Measurements from ENCODE around the gene PLVAP.

DNA sequence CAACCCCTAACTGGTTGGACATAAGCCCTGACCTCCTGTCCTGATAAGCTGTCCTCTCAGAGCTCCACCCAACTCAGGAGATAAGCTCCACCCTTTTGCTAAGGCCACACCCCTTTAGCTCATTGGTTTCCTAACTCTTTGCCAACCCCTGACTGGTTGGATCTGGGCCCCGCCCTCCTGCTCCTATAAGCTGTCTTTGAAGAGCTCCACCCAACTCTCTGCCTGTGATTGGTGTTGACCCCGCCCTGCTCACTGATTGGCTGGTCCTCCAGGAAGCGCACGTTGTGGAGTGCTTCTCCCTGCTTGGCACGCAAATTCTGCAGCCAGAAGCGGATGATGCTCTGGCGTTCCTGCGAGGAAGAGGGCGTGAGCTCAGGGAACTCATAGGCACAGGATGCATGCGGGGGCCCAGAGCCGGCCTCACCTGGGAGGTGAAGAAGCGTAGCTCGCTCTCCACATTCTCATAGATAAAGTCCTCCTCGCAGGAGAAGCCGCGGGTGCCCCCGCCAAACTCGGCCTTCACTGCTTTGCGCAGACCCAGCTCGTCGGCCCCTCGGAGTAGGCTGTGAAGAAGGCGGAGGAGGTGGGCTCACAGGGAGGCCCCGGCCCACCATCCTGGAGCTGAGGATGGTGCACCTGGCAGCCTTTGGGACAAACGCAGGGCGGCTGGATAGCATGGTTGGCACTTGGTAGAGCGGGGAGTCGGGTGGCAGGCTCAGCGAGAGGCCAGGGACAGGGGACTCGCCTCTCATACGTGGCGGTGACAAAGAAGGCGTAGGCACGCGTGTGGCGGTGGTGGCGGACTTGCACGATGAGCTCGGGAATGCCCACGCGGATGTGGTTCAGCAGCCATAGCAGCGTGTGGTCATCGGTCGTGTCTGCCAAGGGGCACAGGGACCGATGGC is 44.2 kb downstream of the PLVAP start:
- TF ChIP-seq, protein P1, sequence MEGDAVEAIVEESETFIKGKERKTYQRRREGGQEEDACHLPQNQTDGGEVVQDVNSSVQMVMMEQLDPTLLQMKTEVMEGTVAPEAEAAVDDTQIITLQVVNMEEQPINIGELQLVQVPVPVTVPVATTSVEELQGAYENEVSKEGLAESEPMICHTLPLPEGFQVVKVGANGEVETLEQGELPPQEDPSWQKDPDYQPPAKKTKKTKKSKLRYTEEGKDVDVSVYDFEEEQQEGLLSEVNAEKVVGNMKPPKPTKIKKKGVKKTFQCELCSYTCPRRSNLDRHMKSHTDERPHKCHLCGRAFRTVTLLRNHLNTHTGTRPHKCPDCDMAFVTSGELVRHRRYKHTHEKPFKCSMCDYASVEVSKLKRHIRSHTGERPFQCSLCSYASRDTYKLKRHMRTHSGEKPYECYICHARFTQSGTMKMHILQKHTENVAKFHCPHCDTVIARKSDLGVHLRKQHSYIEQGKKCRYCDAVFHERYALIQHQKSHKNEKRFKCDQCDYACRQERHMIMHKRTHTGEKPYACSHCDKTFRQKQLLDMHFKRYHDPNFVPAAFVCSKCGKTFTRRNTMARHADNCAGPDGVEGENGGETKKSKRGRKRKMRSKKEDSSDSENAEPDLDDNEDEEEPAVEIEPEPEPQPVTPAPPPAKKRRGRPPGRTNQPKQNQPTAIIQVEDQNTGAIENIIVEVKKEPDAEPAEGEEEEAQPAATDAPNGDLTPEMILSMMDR (IDR thresholded peaks at IDR 0.05), result no peak
- TF ChIP-seq OVOL2 (CRISPR knock-in tag; IDR thresholded peaks at IDR 0.05; ENCODE audit: borderline replicate concordance) (no peak), ESRRA (CRISPR knock-in tag; IDR thresholded peaks at IDR 0.05; ENCODE audit: borderline replicate concordance) (no peak), SMAD3 (CRISPR knock-in tag; IDR thresholded peaks at IDR 0.05; ENCODE audit: borderline replicate concordance) (no peak), NFE2L1 (CRISPR knock-in tag; IDR thresholded peaks at IDR 0.05) (no peak), NFYB (CRISPR knock-in tag; conservative IDR thresholded peaks at IDR 0.05; ENCODE audit: low read depth) (peak; percentile 89), ZNF317 (CRISPR knock-in tag; IDR thresholded peaks at IDR 0.05; ENCODE audit: borderline replicate concordance, low read depth) (no peak), KAT7 (CRISPR knock-in tag; IDR thresholded peaks at IDR 0.05; ENCODE audit: borderline replicate concordance) (no peak)
- TF ChIP-seq, protein P2, sequence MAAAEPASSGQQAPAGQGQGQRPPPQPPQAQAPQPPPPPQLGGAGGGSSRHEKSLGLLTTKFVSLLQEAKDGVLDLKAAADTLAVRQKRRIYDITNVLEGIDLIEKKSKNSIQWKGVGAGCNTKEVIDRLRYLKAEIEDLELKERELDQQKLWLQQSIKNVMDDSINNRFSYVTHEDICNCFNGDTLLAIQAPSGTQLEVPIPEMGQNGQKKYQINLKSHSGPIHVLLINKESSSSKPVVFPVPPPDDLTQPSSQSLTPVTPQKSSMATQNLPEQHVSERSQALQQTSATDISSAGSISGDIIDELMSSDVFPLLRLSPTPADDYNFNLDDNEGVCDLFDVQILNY (CRISPR knock-in tag; IDR thresholded peaks at IDR 0.05), result no peak
- TF ChIP-seq, protein P3, sequence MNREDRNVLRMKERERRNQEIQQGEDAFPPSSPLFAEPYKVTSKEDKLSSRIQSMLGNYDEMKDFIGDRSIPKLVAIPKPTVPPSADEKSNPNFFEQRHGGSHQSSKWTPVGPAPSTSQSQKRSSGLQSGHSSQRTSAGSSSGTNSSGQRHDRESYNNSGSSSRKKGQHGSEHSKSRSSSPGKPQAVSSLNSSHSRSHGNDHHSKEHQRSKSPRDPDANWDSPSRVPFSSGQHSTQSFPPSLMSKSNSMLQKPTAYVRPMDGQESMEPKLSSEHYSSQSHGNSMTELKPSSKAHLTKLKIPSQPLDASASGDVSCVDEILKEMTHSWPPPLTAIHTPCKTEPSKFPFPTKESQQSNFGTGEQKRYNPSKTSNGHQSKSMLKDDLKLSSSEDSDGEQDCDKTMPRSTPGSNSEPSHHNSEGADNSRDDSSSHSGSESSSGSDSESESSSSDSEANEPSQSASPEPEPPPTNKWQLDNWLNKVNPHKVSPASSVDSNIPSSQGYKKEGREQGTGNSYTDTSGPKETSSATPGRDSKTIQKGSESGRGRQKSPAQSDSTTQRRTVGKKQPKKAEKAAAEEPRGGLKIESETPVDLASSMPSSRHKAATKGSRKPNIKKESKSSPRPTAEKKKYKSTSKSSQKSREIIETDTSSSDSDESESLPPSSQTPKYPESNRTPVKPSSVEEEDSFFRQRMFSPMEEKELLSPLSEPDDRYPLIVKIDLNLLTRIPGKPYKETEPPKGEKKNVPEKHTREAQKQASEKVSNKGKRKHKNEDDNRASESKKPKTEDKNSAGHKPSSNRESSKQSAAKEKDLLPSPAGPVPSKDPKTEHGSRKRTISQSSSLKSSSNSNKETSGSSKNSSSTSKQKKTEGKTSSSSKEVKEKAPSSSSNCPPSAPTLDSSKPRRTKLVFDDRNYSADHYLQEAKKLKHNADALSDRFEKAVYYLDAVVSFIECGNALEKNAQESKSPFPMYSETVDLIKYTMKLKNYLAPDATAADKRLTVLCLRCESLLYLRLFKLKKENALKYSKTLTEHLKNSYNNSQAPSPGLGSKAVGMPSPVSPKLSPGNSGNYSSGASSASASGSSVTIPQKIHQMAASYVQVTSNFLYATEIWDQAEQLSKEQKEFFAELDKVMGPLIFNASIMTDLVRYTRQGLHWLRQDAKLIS (CRISPR knock-in tag; IDR thresholded peaks at IDR 0.05; ENCODE audit: borderline replicate concordance), result no peak
- TF ChIP-seq, protein P4, sequence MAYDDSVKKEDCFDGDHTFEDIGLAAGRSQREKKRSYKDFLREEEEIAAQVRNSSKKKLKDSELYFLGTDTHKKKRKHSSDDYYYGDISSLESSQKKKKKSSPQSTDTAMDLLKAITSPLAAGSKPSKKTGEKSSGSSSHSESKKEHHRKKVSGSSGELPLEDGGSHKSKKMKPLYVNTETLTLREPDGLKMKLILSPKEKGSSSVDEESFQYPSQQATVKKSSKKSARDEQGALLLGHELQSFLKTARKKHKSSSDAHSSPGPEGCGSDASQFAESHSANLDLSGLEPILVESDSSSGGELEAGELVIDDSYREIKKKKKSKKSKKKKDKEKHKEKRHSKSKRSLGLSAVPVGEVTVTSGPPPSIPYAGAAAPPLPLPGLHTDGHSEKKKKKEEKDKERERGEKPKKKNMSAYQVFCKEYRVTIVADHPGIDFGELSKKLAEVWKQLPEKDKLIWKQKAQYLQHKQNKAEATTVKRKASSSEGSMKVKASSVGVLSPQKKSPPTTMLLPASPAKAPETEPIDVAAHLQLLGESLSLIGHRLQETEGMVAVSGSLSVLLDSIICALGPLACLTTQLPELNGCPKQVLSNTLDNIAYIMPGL (CRISPR knock-in tag; IDR thresholded peaks at IDR 0.05), result no peak
- TF ChIP-seq, protein P5, sequence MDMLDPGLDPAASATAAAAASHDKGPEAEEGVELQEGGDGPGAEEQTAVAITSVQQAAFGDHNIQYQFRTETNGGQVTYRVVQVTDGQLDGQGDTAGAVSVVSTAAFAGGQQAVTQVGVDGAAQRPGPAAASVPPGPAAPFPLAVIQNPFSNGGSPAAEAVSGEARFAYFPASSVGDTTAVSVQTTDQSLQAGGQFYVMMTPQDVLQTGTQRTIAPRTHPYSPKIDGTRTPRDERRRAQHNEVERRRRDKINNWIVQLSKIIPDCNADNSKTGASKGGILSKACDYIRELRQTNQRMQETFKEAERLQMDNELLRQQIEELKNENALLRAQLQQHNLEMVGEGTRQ (CRISPR knock-in tag; IDR thresholded peaks at IDR 0.05), result no peak
